OCI-LY7 (cell line): ENCODE measurements around the gene STIM2. TPM values are rescaled to one million over a fixed set of nuclear protein-coding genes. Genes with fewer than 3 reads are reported as not detected.

Source experiments
- BruUV-seq: library from RNA; stranded (reverse); fragments of 400-500 nt; replicated peaks from 2 replicates; lab custom pipeline; 2021; lab: Mats Ljungman, UMichigan
- CTCF ChIA-PET: fragments of 300-600 bp; sonication (Branson Sonifier 250); formaldehyde crosslinking; loops from one replicate; lab custom pipeline; 2022; ENCODE audit warnings: antibody characterized with exemption; ENCODE audit not compliant: unreplicated experiment; lab: Charles Lee
- POLR2A ChIA-PET: fragments of 300-600 bp; sonication (Branson Sonifier 250); formaldehyde crosslinking; loops from one replicate; lab custom pipeline; 2022; ENCODE audit warnings: antibody characterized with exemption; lab: Charles Lee
- DNase-seq: peaks from one replicate; pipeline ENCODE4 v3.0.0-alpha.2; 2015; ENCODE audit warnings: low spot score
- H2AFZ ChIP-seq: fragments of 200-600 bp; sonication (generic), shearing (Covaris generic); 2 replicates; pipeline ENCODE4 v1.6.1; 2014; ENCODE audit warnings: mild to moderate bottlenecking, antibody characterized with exemption, low read length, moderate library complexity
- H3K27ac ChIP-seq: fragments of 200-600 bp; sonication (generic); 2 replicates; pipeline ENCODE4 v1.5.1; 2014; ENCODE audit warnings: mixed run types, low read depth, mild to moderate bottlenecking, moderate library complexity, low read length, inconsistent platforms; ENCODE audit not compliant: poor library complexity, severe bottlenecking
- H3K36me3 ChIP-seq: fragments of 200-600 bp; sonication (generic); 2 replicates; pipeline ENCODE4 v1.6.1; 2014; ENCODE audit warnings: mild to moderate bottlenecking, antibody characterized with exemption, low read length, moderate library complexity, mixed read lengths; ENCODE audit not compliant: insufficient read depth
- H3K4me1 ChIP-seq: fragments of 200-600 bp; sonication (generic); 2 replicates; pipeline ENCODE4 v1.5.1; 2014; ENCODE audit warnings: mild to moderate bottlenecking, low read length; ENCODE audit not compliant: insufficient read depth, poor library complexity, severe bottlenecking
- H3K4me2 ChIP-seq: fragments of 200-600 bp; sonication (generic); 2 replicates; pipeline ENCODE4 v1.6.1; 2014; ENCODE audit warnings: mild to moderate bottlenecking, low read length
- H3K4me3 ChIP-seq: fragments of 200-600 bp; sonication (generic); 2 replicates; pipeline ENCODE4 v1.5.1; 2014; ENCODE audit warnings: mild to moderate bottlenecking, low read depth, low read length; ENCODE audit not compliant: poor library complexity, severe bottlenecking
- H3K79me2 ChIP-seq: fragments of 200-600 bp; sonication (generic); 2 replicates; pipeline ENCODE4 v1.6.1; 2016; ENCODE audit warnings: low read depth, mild to moderate bottlenecking, low read length, moderate library complexity, mixed read lengths; ENCODE audit not compliant: insufficient read depth
- H3K9me2 ChIP-seq: fragments of 200-600 bp; sonication (generic); 2 replicates; pipeline ENCODE4 v1.6.1; 2016; ENCODE audit warnings: mild to moderate bottlenecking, low read length, mixed read lengths; ENCODE audit not compliant: insufficient read depth
- H3K9me3 ChIP-seq: fragments of 200-600 bp; sonication (generic); 2 replicates; pipeline ENCODE4 v1.6.1; 2014; ENCODE audit warnings: mild to moderate bottlenecking, mixed run types, low read length, mixed read lengths
- H4K20me1 ChIP-seq: fragments of 200-600 bp; sonication (generic); 2 replicates; pipeline ENCODE4 v1.6.1; 2014; ENCODE audit warnings: mild to moderate bottlenecking, antibody characterized with exemption, low read length, moderate library complexity, mixed read lengths; ENCODE audit not compliant: insufficient read depth
- CTCF ChIP-seq: fragments of 200-600 bp; sonication (generic); conservative IDR thresholded peaks from 2 replicates; pipeline ENCODE4 v1.5.1; 2014; ENCODE audit warnings: mild to moderate bottlenecking, antibody characterized with exemption, low read length, moderate library complexity, mixed read lengths
- EZH2phosphoT487 ChIP-seq: fragments of 200-600 bp; sonication (generic); IDR thresholded peaks from 2 replicates; pipeline ENCODE4 v1.6.1; 2018; ENCODE audit warnings: low read depth, borderline replicate concordance, mild to moderate bottlenecking, mixed run types, antibody characterized with exemption, low read length, moderate library complexity, mixed read lengths
- intact Hi-C: fragments of 100-400 bp; cut with micrococcal nuclease; formaldehyde crosslinking; loops from one replicate; pipeline ENCODE4 v1.10.0; 2022; ENCODE audit not compliant: unreplicated experiment
- total RNA-seq, 2 experiments: library from RNA; depleted of rRNA in 1 of 2; stranded (reverse); fragments of >200 nt in 1 of 2; shearing (Covaris generic) in 1 of 2; gene quantifications; 2 replicates each; pipeline ENCODE4 v1.2.3, GENCODE V29; 2014 to 2022

Gene STIM2
- total RNA-seq, 2 experiments from 2014 or later: 108 to 309 TPM

- intact Hi-C loops: no loop called here
- Histone ChIP-seq H3K4me1 (peaks cover 59% of the 10 kb centered on the region), H4K20me1 (no peaks in the 10 kb centered on the region), H3K4me3 (no peak overlapping the region), H3K79me2 (no peaks in the 10 kb centered on the region), H3K9me3 (peaks cover 30% of the 10 kb centered on the region; the same call in 1 of the 2 replicates), H3K9me2 (no peaks in the 10 kb centered on the region), H3K27ac (no peak overlapping the region), H3K36me3 (peaks cover 20% of the 10 kb centered on the region), H3K4me2 (no peak overlapping the region), H2AFZ (peak overlapping the region; percentile 8; the same call in 1 of the 2 replicates)
- BruUV-seq: no TSS peak
- POLR2A ChIA-PET: interaction anchor here (1.1 to 14.4 kb wide), 4 partner anchors 10 to 46 kb away, joined by 3 to 440 read pairs (median 45); partner anchors contain the start of gene STIM2
- no peak for TF ChIP-seq EZH2phosphoT487
- TF ChIP-seq CTCF: no peak
- CTCF ChIA-PET: interaction anchor here (0.5 kb wide), 2 partner anchors 13 to 19 kb away, joined by 3 read pairs; no protein-coding TSS in a partner anchor
- DNase-seq: no peak
Observed at GRCh38 chr4:26839534-26839951, 21.1 kb upstream of the STIM2 start.

GRCh38 chr4:26840786-26841185, 19.9 kb upstream of the STIM2 start:
- peaks cover 24% of the 10 kb centered on the region; the same call in 1 of the 2 replicates for H3K9me3 ChIP-seq
- H3K27ac ChIP-seq: peak overlapping the region; percentile 45
- no peak overlapping the region for H3K4me3 ChIP-seq
- H3K79me2 ChIP-seq: no peaks in the 10 kb centered on the region
- no TSS peak for BruUV-seq
- H3K9me2 ChIP-seq: no peaks in the 10 kb centered on the region
- peak overlapping the region; percentile 14; the same call in 1 of the 2 replicates for H2AFZ ChIP-seq
- no peaks in the 10 kb centered on the region for H4K20me1 ChIP-seq
- peaks cover 13% of the 10 kb centered on the region for H3K36me3 ChIP-seq
- intact Hi-C loops: no loop called here
- ChIA-PET POLR2A (interaction anchor here (1.3 to 6.6 kb wide), 4 partner anchors 10 to 28 kb away, joined by 3 to 86 read pairs (median 10); no protein-coding TSS in a partner anchor), CTCF (no interaction called here)
- DNase-seq: peak; percentile 80
- H3K4me2 ChIP-seq: peak overlapping the region; percentile 33
- TF ChIP-seq CTCF (no peak), EZH2phosphoT487 (no peak)
- H3K4me1 ChIP-seq: peaks cover 59% of the 10 kb centered on the region

- CTCF ChIA-PET: no interaction called here
- no peaks in the 10 kb centered on the region for H3K9me2 ChIP-seq
- H4K20me1 ChIP-seq: no peaks in the 10 kb centered on the region
- no peak for DNase-seq
- intact Hi-C loops: no loop called here
- H3K79me2 ChIP-seq: no peaks in the 10 kb centered on the region
- TF ChIP-seq EZH2phosphoT487 (no peak), CTCF (no peak)
- H3K4me2 ChIP-seq: no peak overlapping the region
- no peak overlapping the region for H3K27ac ChIP-seq
- H3K9me3 ChIP-seq: peaks cover 18% of the 10 kb centered on the region; the same call in 1 of the 2 replicates
- H3K36me3 ChIP-seq: peaks cover 8% of the 10 kb centered on the region; the same call in 1 of the 2 replicates
- no peak overlapping the region for H2AFZ ChIP-seq
- BruUV-seq: no TSS peak
- peaks cover 53% of the 10 kb centered on the region for H3K4me1 ChIP-seq
- POLR2A ChIA-PET: interaction anchor here (0.8 to 6.6 kb wide), 3 partner anchors 10 to 15 kb away, joined by 3 to 86 read pairs (median 8); no protein-coding TSS in a partner anchor
- no peak overlapping the region for H3K4me3 ChIP-seq
Observed at GRCh38 chr4:26842911-26843310, 17.7 kb upstream of the STIM2 start.
